ENCODE results near the gene SIGLECL1. TPM values are rescaled to one million over a fixed set of nuclear protein-coding genes. Genes with fewer than 3 reads are reported as not detected.

The SIGLECL1 gene
- total and polyA plus RNA-seq, 2 donors (not counting 1 experiment from before 2014, with no cell fraction given), result not detected

DNA sequence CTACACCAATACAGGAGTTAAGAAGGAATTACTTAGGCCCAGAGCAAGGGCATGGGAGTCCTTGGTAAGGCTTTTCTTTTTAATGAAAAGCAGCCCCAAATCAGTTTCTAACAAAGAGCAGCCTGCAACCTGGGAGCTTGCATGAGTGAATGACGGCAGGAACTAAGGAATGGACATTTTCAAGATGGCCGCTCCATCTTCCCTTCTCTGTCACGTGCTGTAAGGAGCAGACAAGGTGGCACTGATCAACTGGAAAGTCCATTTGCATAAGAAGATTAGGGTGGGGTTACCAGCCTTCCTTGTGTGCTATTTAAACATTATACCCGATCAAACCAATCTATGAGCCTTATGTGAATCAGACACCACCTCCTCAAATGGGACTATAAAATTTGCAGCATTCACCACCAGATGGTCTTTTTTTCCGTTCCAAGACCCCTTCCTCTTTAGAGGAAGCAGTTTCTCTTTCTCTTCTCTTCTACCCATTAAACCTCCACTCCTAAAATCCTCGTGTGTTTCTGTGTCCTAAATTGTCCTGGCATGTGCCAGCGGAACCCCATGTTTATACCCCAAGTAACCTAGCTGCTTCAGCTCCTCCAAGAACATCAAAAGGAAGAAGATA is 2.8 kb upstream of the SIGLECL1 start:
- Histone ChIP-seq H2AFZ (ENCODE audit: insufficient read depth, low read depth, low read length, poor library complexity, severe bottlenecking) (no peak overlapping the region), H3K4me3 (ENCODE audit: control extremely low read depth in 1 of 5, extremely low read depth in 1 of 5, insufficient read depth in 1 of 5, low read depth in 2 of 5, low read length in 4 of 5) (no peak overlapping the region), H3K9ac (ENCODE audit: low read length) (no peak overlapping the region), H3K36me3 (replicated peaks in 1 of 2; ENCODE audit: control extremely low read depth in 1 of 2, control insufficient read depth in 1 of 2, extremely low read depth in 1 of 2, insufficient read depth in 2 of 2, low read length in 1 of 2) (no peaks in the 10 kb centered on the region), H3K79me2 (ENCODE audit: control insufficient read depth, insufficient read depth, low read length) (no peaks in the 10 kb centered on the region), H3K27me3 (replicated peaks in 1 of 4; ENCODE audit: control extremely low read depth in 1 of 4, control insufficient read depth in 3 of 4, insufficient read depth in 4 of 4, low read length in 3 of 4) (peaks cover 0 to 5% (median 1%) of the 10 kb centered on the region in 4 experiments), H4K20me1 (ENCODE audit: control insufficient read depth, insufficient read depth, low read length, poor library complexity, severe bottlenecking) (no peaks in the 10 kb centered on the region), H3K4me2 (replicated peaks; ENCODE audit: low read depth, low read length, poor library complexity, severe bottlenecking) (no peak overlapping the region), H3K27ac (ENCODE audit: low read length in 2 of 2) (no peak overlapping the region), H3K9me3 (ENCODE audit: control extremely low read depth in 1 of 3, control insufficient read depth in 2 of 3, insufficient read depth in 1 of 3, low read length in 2 of 3) (peaks cover 0 to 11% (median 0%) of the 10 kb centered on the region in 3 donors), H3K4me1 (ENCODE audit: control insufficient read depth in 2 of 2, insufficient read depth in 2 of 2, low read length in 2 of 2) (no peaks in the 10 kb centered on the region)
- CTCF ChIA-PET, result interaction anchor here (0.6 kb wide), 1 partner anchor 325 kb away, joined by 3 read pairs; no protein-coding TSS in a partner anchor
- DNase-seq (no peak), ATAC-seq (ENCODE audit: low read depth) (no peak)
- Mint-ChIP-seq H3K27ac (no peak overlapping the region), H3K27me3 (peaks cover 20% of the 10 kb centered on the region), H3K9me3 (ENCODE audit: insufficient read depth) (no peaks in the 10 kb centered on the region), H3K4me1 (no peaks in the 10 kb centered on the region), H3K4me3 (no peak overlapping the region)
- POLR2A ChIA-PET, result no interaction called here
- TF ChIP-seq, protein P1, sequence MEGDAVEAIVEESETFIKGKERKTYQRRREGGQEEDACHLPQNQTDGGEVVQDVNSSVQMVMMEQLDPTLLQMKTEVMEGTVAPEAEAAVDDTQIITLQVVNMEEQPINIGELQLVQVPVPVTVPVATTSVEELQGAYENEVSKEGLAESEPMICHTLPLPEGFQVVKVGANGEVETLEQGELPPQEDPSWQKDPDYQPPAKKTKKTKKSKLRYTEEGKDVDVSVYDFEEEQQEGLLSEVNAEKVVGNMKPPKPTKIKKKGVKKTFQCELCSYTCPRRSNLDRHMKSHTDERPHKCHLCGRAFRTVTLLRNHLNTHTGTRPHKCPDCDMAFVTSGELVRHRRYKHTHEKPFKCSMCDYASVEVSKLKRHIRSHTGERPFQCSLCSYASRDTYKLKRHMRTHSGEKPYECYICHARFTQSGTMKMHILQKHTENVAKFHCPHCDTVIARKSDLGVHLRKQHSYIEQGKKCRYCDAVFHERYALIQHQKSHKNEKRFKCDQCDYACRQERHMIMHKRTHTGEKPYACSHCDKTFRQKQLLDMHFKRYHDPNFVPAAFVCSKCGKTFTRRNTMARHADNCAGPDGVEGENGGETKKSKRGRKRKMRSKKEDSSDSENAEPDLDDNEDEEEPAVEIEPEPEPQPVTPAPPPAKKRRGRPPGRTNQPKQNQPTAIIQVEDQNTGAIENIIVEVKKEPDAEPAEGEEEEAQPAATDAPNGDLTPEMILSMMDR (IDR thresholded peaks at IDR 0.05), result no peak
- TF ChIP-seq EZH2 (IDR thresholded peaks at IDR 0.05; ENCODE audit: borderline replicate concordance, insufficient read depth, low read depth, low read length, poor library complexity, severe bottlenecking), result no peak
- 62% methylated on average over 5 of the region's 7 CpGs for WGBS (ENCODE audit: insufficient coverage)
- intact Hi-C loops (cut with micrococcal nuclease), result no loop called here

DNA sequence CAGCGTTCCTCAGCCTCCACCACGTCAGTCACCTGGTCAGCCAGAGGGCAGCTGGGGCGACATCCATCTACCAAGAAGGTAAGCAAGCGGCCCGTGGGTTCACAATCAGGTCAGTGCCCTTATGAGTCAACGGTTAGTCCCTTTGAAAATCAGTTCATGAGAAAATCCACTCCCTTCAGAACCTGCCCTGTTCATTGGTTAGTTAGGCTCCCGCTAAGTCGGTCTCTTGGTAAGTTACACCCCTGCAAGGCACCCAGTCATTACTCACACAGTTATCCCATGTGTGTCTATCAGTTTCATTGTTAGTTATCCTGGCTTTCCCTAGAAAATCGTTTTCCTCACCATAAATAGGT is 564 bp downstream of the SIGLECL1 start:
- H3K79me2 ChIP-seq (ENCODE audit: control insufficient read depth, insufficient read depth, low read length), result no peaks in the 10 kb centered on the region
- no peak overlapping the region for H3K4me2 ChIP-seq (replicated peaks; ENCODE audit: low read depth, low read length, poor library complexity, severe bottlenecking)
- intact Hi-C loops (cut with micrococcal nuclease), result no loop called here
- H4K20me1 ChIP-seq (ENCODE audit: control insufficient read depth, insufficient read depth, low read length, poor library complexity, severe bottlenecking), result no peaks in the 10 kb centered on the region
- no peaks in the 10 kb centered on the region for H3K36me3 ChIP-seq (replicated peaks in 1 of 2; ENCODE audit: control extremely low read depth in 1 of 2, control insufficient read depth in 1 of 2, extremely low read depth in 1 of 2, insufficient read depth in 2 of 2, low read length in 1 of 2)
- H3K9me3 Mint-ChIP-seq (ENCODE audit: insufficient read depth), result no peaks in the 10 kb centered on the region
- H3K27ac ChIP-seq (ENCODE audit: low read length in 2 of 2), result no peak overlapping the region
- H3K9ac ChIP-seq (ENCODE audit: low read length), result no peak overlapping the region
- no peak overlapping the region for H3K4me3 ChIP-seq (ENCODE audit: control extremely low read depth in 1 of 5, extremely low read depth in 1 of 5, insufficient read depth in 1 of 5, low read depth in 2 of 5, low read length in 4 of 5)
- no peaks in the 10 kb centered on the region for H3K4me1 ChIP-seq (ENCODE audit: control insufficient read depth in 2 of 2, insufficient read depth in 2 of 2, low read length in 2 of 2)
- H3K27me3 ChIP-seq (replicated peaks in 1 of 4; ENCODE audit: control extremely low read depth in 1 of 4, control insufficient read depth in 3 of 4, insufficient read depth in 4 of 4, low read length in 3 of 4), result peaks cover 0 to 5% (median 0%) of the 10 kb centered on the region in 4 experiments
- H3K9me3 ChIP-seq (ENCODE audit: control extremely low read depth in 1 of 3, control insufficient read depth in 2 of 3, insufficient read depth in 1 of 3, low read length in 2 of 3), result peaks cover 0 to 11% (median 0%) of the 10 kb centered on the region in 3 donors
- H3K27me3 Mint-ChIP-seq, result peaks cover 20% of the 10 kb centered on the region
- TF ChIP-seq, protein P1 (IDR thresholded peaks at IDR 0.05), result no peak
- no peak for TF ChIP-seq EZH2 (IDR thresholded peaks at IDR 0.05; ENCODE audit: borderline replicate concordance, insufficient read depth, low read depth, low read length, poor library complexity, severe bottlenecking)
- ChIA-PET POLR2A (no interaction called here), CTCF (no interaction called here)
- H3K27ac Mint-ChIP-seq, result no peak overlapping the region
- H2AFZ ChIP-seq (ENCODE audit: insufficient read depth, low read depth, low read length, poor library complexity, severe bottlenecking), result no peak overlapping the region
- no peaks in the 10 kb centered on the region for H3K4me1 Mint-ChIP-seq
- whole genome bisulfite sequencing (ENCODE audit: insufficient coverage), result 90% methylated on average over 7 of the region's 9 CpGs
- DNase-seq, result no peak
- H3K4me3 Mint-ChIP-seq, result no peak overlapping the region
- no peak for ATAC-seq (ENCODE audit: low read depth)

All from B cell (primary cell).